Epithelial cell of esophagus (primary cell): ENCODE results near the gene HDAC4.

Experiments
- DNase-seq: peaks from one replicate; pipeline ENCODE4 v3.0.0; 2010; ENCODE audit warnings: low read depth
- H3K4me3 ChIP-seq: 2 replicates; pipeline ENCODE4 v1.5.1; 2011; ENCODE audit warnings: mild to moderate bottlenecking, low read length, control low read depth
- TF ChIP-seq, protein P1 (sequence below): IDR thresholded peaks from 2 replicates; pipeline ENCODE4 v1.5.1; 2011; ENCODE audit warnings: low read depth, mild to moderate bottlenecking, low read length, control low read depth, inconsistent platforms; ENCODE audit not compliant: insufficient read depth; ENCODE audit errors: missing control alignments

Gene HDAC4

GRCh38 chr2:239081046-239081445 is 319.8 kb downstream of the HDAC4 start:
- no peak overlapping the region for H3K4me3 ChIP-seq
- TF ChIP-seq, protein P1, sequence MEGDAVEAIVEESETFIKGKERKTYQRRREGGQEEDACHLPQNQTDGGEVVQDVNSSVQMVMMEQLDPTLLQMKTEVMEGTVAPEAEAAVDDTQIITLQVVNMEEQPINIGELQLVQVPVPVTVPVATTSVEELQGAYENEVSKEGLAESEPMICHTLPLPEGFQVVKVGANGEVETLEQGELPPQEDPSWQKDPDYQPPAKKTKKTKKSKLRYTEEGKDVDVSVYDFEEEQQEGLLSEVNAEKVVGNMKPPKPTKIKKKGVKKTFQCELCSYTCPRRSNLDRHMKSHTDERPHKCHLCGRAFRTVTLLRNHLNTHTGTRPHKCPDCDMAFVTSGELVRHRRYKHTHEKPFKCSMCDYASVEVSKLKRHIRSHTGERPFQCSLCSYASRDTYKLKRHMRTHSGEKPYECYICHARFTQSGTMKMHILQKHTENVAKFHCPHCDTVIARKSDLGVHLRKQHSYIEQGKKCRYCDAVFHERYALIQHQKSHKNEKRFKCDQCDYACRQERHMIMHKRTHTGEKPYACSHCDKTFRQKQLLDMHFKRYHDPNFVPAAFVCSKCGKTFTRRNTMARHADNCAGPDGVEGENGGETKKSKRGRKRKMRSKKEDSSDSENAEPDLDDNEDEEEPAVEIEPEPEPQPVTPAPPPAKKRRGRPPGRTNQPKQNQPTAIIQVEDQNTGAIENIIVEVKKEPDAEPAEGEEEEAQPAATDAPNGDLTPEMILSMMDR: no peak
- no peak for DNase-seq

DNA sequence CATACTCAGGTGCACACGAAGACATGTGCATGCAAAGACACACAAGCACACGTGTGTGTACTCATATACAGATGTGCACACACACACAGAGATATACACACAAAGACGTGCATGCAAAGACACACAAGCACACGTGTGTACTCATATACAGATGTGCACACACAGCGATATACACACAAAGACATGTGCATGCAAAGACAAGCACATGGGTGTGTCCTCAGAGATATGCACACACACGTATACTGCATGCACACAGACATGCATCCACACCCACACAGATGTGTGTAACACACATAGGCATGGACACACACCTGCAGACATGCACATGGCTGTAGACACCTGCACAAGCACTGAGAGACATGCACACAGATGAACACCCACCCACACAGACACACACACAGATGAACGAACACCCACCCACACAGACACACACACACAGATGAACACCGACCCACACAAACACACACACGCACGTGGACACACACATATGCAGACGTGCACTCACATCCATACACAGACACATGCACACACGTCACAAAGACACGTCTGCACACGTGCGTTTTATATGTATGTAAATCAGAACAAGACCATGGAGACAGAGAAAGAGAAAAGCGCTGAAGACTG is 321.0 kb downstream of the HDAC4 start:
- TF ChIP-seq, protein P1: no peak
- DNase-seq: no peak
- no peak overlapping the region for H3K4me3 ChIP-seq

- no peak for DNase-seq
- TF ChIP-seq, protein P1: no peak
These were observed 322.5 kb downstream of the HDAC4 start for GRCh38 chr2:239078128-239078924.

DNA sequence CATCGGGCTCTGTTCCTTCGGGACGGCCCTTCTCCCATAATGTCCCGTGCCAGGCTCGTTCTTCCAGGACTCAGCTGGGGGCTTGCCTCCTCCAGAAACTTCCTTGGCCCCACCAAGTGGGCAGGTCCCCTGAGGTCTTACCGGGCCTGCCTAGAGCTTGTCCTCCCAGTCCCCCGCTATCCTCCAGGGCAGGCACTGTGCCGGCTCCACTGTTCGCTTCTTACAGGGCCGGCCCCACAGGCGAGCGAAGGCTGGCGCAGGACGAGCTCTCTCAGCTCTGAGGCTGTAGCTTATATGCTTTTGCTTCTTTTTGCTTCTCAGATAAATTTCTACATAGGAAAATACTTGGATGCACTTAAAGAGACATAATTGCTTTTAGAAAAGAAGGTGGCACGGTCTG is 323.6 kb downstream of the HDAC4 start:
- no peak for DNase-seq
- no peak overlapping the region for H3K4me3 ChIP-seq
- TF ChIP-seq, protein P1: no peak

More at GRCh38 chr2:239078128-239078924, 322.5 kb downstream of the HDAC4 start:
- H3K4me3 ChIP-seq: no peak overlapping the region

DNA sequence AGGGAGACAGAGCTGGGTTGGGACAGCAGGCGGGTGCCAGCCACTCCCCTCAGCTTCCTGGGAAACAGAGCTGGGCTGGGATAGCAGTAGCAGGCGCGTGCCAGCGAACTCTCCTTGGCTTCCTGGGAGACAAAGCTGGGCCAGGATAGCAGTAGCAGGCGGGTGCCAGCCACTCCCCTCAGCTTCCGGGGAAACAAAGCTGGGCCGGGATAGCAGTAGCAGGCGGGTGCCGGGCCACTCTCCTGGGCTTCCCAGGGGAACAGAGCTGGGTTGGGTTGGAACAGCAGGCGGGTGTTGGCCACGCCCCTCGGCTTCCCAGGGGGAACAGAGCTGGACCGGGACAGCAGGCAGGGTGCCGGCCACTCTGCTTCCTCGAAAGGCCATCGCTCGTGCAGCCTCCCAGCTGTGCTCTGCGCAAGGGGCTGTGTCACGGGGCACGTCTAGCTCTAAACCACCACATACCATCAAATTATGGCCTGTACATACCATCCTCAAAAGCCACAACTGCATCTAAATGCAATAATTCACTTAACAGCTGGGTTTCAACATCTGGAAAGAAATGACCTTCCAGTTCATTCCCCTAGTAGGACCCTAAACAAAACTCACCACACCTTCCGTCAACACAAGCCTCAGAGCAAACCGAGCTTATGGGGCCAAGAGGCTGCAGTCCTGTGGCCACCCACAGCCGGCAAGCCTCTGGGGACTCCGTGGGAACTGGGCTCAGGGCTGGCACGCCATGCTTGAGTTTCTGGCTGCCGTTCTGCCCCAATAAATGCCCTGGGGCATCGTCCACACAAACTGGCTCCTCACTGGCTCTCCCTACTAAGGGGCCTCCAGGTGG is 324.7 kb downstream of the HDAC4 start:
- DNase-seq: no peak
- TF ChIP-seq, protein P1: no peak
- H3K4me3 ChIP-seq: no peak overlapping the region

DNA sequence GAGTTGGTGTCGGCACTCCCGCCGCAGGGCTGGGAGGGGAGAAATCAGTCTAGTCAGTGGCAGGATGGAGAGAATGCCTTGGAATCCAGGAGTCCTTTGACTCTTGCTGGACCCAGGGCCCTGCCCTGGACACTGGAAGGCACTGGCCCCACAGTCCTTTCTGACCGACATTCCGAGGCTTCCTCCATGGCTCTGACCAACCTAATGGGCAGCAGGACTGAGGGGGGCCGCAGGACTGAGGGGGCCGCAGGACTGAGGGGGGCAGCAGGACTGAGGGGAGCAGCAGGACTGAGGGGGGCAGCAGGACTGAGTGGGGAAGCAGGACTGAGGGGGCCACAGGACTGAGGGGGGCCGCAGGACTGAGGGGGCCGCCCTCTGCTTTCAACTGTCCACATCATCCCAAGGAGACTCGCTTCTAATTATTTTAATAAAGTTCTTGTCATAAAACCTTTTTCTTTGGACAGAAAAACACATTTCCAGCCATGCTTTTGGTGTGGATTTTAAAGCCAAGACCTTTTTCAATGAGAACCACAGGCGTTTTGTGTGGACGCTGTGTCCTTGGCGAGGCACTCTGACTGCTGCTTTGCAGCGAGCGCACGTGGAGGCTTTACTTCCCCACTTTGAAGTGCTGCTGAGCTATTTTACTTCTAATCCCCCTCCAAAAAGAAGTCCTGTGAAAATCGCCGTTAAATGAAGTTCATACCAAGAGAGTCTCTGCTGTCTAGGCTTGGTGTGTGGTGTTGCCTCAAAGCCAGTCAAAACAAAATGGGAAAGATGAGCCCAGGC is 326.9 kb downstream of the HDAC4 start:
- TF ChIP-seq, protein P1: no peak
- H3K4me3 ChIP-seq: no peak overlapping the region
- DNase-seq: no peak
